ENCODE data around the gene VILL.

VILL gene

GRCh38 chr3:37957539-37957936 lies 33.0 kb upstream of the VILL start:
- Histone ChIP-seq H3K4me1 (no peaks in the 10 kb centered on the region; the same call in 1 of the 2 replicates), H3K27me3 (no peaks in the 10 kb centered on the region), H3K36me3 (no peaks in the 10 kb centered on the region), H3K9me3 (no peaks in the 10 kb centered on the region), H3K4me3 (ENCODE audit: low read depth, low read length) (no peak overlapping the region)
- no peak for DNase-seq
- TF ChIP-seq, protein P1, sequence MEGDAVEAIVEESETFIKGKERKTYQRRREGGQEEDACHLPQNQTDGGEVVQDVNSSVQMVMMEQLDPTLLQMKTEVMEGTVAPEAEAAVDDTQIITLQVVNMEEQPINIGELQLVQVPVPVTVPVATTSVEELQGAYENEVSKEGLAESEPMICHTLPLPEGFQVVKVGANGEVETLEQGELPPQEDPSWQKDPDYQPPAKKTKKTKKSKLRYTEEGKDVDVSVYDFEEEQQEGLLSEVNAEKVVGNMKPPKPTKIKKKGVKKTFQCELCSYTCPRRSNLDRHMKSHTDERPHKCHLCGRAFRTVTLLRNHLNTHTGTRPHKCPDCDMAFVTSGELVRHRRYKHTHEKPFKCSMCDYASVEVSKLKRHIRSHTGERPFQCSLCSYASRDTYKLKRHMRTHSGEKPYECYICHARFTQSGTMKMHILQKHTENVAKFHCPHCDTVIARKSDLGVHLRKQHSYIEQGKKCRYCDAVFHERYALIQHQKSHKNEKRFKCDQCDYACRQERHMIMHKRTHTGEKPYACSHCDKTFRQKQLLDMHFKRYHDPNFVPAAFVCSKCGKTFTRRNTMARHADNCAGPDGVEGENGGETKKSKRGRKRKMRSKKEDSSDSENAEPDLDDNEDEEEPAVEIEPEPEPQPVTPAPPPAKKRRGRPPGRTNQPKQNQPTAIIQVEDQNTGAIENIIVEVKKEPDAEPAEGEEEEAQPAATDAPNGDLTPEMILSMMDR (IDR thresholded peaks at IDR 0.05; ENCODE audit: low read depth, low read length): no peak

- DNase-seq: no peak
- no peak overlapping the region for H3K4me3 ChIP-seq (ENCODE audit: low read depth, low read length)
- no peaks in the 10 kb centered on the region for H3K36me3 ChIP-seq
- H3K4me1 ChIP-seq: no peaks in the 10 kb centered on the region
- H3K9me3 ChIP-seq: no peaks in the 10 kb centered on the region
- H3K27me3 ChIP-seq: no peaks in the 10 kb centered on the region
- TF ChIP-seq, protein P1 (IDR thresholded peaks at IDR 0.05; ENCODE audit: low read depth, low read length): no peak
Observed at GRCh38 chr3:37961622-37962431, 28.8 kb upstream of the VILL start.

DNA sequence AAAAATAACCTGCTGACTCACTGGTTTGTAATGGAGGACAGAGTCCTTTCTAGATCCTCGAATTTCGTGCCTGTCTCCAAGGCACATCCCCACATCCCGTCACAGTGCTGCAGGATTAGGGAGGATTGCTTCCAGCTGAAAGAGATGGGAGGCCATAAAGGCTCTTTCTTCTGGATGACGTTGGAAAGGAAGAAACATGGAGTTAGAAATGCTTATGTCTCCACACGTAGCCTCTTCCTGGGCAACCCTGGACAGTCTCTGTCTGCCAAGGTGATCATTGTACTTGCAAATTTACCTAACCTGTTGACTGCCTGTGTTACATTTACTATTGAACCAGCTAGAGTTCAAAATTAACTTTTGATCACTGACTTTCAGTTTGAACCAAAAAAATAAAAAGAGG lies 27.6 kb upstream of the VILL start:
- H3K27me3 ChIP-seq: no peaks in the 10 kb centered on the region
- no peaks in the 10 kb centered on the region for H3K4me1 ChIP-seq
- H3K4me3 ChIP-seq (ENCODE audit: low read depth, low read length): no peak overlapping the region
- TF ChIP-seq, protein P1 (IDR thresholded peaks at IDR 0.05; ENCODE audit: low read depth, low read length): no peak
- H3K36me3 ChIP-seq: no peaks in the 10 kb centered on the region
- no peak for DNase-seq
- H3K9me3 ChIP-seq: no peaks in the 10 kb centered on the region

- Histone ChIP-seq H3K36me3 (no peaks in the 10 kb centered on the region), H3K4me3 (ENCODE audit: low read depth, low read length) (no peak overlapping the region), H3K4me1 (no peaks in the 10 kb centered on the region), H3K9me3 (no peaks in the 10 kb centered on the region), H3K27me3 (no peaks in the 10 kb centered on the region)
- no peak for DNase-seq
- TF ChIP-seq, protein P1 (IDR thresholded peaks at IDR 0.05; ENCODE audit: low read depth, low read length): no peak
Observed at GRCh38 chr3:37963635-37964034, 27.0 kb upstream of the VILL start.

- no peak overlapping the region for H3K4me3 ChIP-seq (ENCODE audit: low read depth, low read length)
- TF ChIP-seq, protein P1 (IDR thresholded peaks at IDR 0.05; ENCODE audit: low read depth, low read length): no peak
Observed at GRCh38 chr3:37964146-37964545, 26.4 kb upstream of the VILL start.

GRCh38 chr3:37964716-37965115 lies 25.9 kb upstream of the VILL start:
- Histone ChIP-seq H3K4me3 (ENCODE audit: low read depth, low read length) (no peak overlapping the region), H3K4me1 (no peaks in the 10 kb centered on the region), H3K9me3 (no peaks in the 10 kb centered on the region), H3K27me3 (no peaks in the 10 kb centered on the region), H3K36me3 (no peaks in the 10 kb centered on the region)
- no peak for DNase-seq
- TF ChIP-seq, protein P1 (IDR thresholded peaks at IDR 0.05; ENCODE audit: low read depth, low read length): no peak

More at GRCh38 chr3:37964146-37964545, 26.4 kb upstream of the VILL start:
- Histone ChIP-seq H3K9me3 (no peaks in the 10 kb centered on the region), H3K4me1 (no peaks in the 10 kb centered on the region), H3K36me3 (no peaks in the 10 kb centered on the region), H3K27me3 (no peaks in the 10 kb centered on the region)
- no peak for DNase-seq
